ENCODE data around the gene TOX3. TPM values are rescaled to one million over a fixed set of nuclear protein-coding genes. Genes with fewer than 3 reads are reported as not detected.

The TOX3 gene
- total and polyA plus RNA-seq, 2 donors (not counting 3 experiments of a cell fraction or from before 2014, with no cell fraction given): not detected

GRCh38 chr16:52455549-52456277 lies 91.2 kb downstream of the TOX3 start:
- intact Hi-C loops (cut with micrococcal nuclease) (no loop called here), dilution Hi-C loops (cut with MboI; ENCODE audit: extremely low pct_ligation_motif_present, low sequenced_read_pairs) (no loop called here)
- Histone ChIP-seq H3K27me3 (ENCODE audit: control insufficient read depth in 2 of 2, insufficient read depth in 2 of 2, low read length in 2 of 2) (no peaks in the 10 kb centered on the region), H3K9me3 (replicated peaks; ENCODE audit: control insufficient read depth, insufficient read depth, low read length) (no peaks in the 10 kb centered on the region), H3K4me1 (ENCODE audit: control insufficient read depth, extremely low read depth, insufficient read depth, low read length) (no peaks in the 10 kb centered on the region), H3K27ac (ENCODE audit: insufficient read depth, low read depth, low read length) (no peak overlapping the region), H3K9me1 (replicated peaks; ENCODE audit: control insufficient read depth, extremely low read depth, insufficient read depth, low read length) (no peaks in the 10 kb centered on the region), H3K9ac (replicated peaks; ENCODE audit: extremely low read depth, insufficient read depth, low read length) (no peak overlapping the region), H3K4me2 (ENCODE audit: insufficient read depth, low read length) (no peak overlapping the region), H3K4me3 (replicated peaks in 1 of 3; ENCODE audit: insufficient read depth in 1 of 3, low read depth in 1 of 3, low read length in 3 of 3) (no peak overlapping the region), H2AFZ (ENCODE audit: low read depth, low read length) (no peak overlapping the region), H3K36me3 (ENCODE audit: control insufficient read depth in 2 of 2, extremely low read depth in 1 of 2, insufficient read depth in 2 of 2, low read length in 2 of 2) (no peaks in the 10 kb centered on the region), H3K79me2 (ENCODE audit: control insufficient read depth, insufficient read depth, low read length) (no peaks in the 10 kb centered on the region), H4K20me1 (replicated peaks; ENCODE audit: control insufficient read depth, extremely low read depth, insufficient read depth, low read length) (no peaks in the 10 kb centered on the region)
- TF ChIP-seq POLR2AphosphoS5 (IDR thresholded peaks at IDR 0.05; ENCODE audit: insufficient read depth, low read depth, low read length) (no peak), MYC (IDR thresholded peaks at IDR 0.05; ENCODE audit: low read depth, low read length) (no peak), EZH2 (IDR thresholded peaks at IDR 0.05; ENCODE audit: borderline replicate concordance, low read depth, low read length, severe bottlenecking) (no peak), FOS (IDR thresholded peaks at IDR 0.05; ENCODE audit: borderline replicate concordance, insufficient read depth, low read length) (no peak), MAX (IDR thresholded peaks at IDR 0.05; ENCODE audit: insufficient read depth, insufficient read length) (no peak), JUN (IDR thresholded peaks at IDR 0.05; ENCODE audit: borderline replicate concordance, insufficient read depth, insufficient read length, low read depth) (no peak), CTCF (IDR thresholded peaks at IDR 0.05; ENCODE audit: extremely low read depth in 1 of 2, insufficient read depth in 1 of 2, low read depth in 1 of 2, low read length in 2 of 2) (no peak), GATA2 (IDR thresholded peaks at IDR 0.05; ENCODE audit: insufficient read depth, insufficient read length, low read depth, low read length) (no peak), POLR2A (IDR thresholded peaks at IDR 0.05; ENCODE audit: low read depth, low read length) (no peak)
- no TSS peak for BruUV-seq (replicated peaks)
- no peak for FAIRE-seq
- ChIA-PET POLR2A (no interaction called here), CTCF (no interaction called here)
- DNase-seq (ENCODE audit: low read depth, low spot score): no peak
